Panc1 (cell line): ENCODE data around the gene ENOX2. TPM values are rescaled to one million over a fixed set of nuclear protein-coding genes. Genes with fewer than 3 reads are reported as not detected.

Experiments
- ATAC-seq: fragments of 200-7000 bp; cut with Tn5 transposase; 2 replicates; pipeline ENCODE4 v1.9.1; 2020; ENCODE audit warnings: mild to moderate bottlenecking, moderate library complexity
- BruUV-seq: library from RNA; stranded (reverse); fragments of 400-500 nt; replicated peaks from 2 replicates; lab custom pipeline; 2021; lab: Mats Ljungman, UMichigan
- CTCF ChIA-PET: fragments of 300-600 bp; sonication (Branson Sonifier 250); formaldehyde crosslinking; loops from one replicate; lab custom pipeline; 2022; ENCODE audit warnings: antibody characterized with exemption; lab: Charles Lee
- POLR2A ChIA-PET: fragments of 300-600 bp; sonication (Branson Sonifier 250); formaldehyde crosslinking; loops from one replicate; lab custom pipeline; 2022; ENCODE audit warnings: antibody characterized with exemption; lab: Charles Lee
- DNase-seq: peaks from one replicate; pipeline ENCODE4 v3.0.0-alpha.2; 2010; ENCODE audit warnings: low read depth, low spot score
- H3K27ac ChIP-seq: 2 replicates; pipeline ENCODE4 v1.5.1; 2011; ENCODE audit warnings: mild to moderate bottlenecking, low read length, inconsistent platforms
- H3K27me3 ChIP-seq: fragments of 200-500 bp; sonication (Bioruptor generic); 2 replicates; pipeline ENCODE4 v1.6.0; 2014; ENCODE audit warnings: low read length, inconsistent platforms; ENCODE audit not compliant: control insufficient read depth, insufficient read depth
- H3K36me3 ChIP-seq: fragments of 200-500 bp; sonication (Bioruptor generic); 2 replicates; pipeline ENCODE4 v1.5.1; 2014; ENCODE audit warnings: inconsistent platforms, mild to moderate bottlenecking, low read length, moderate library complexity; ENCODE audit not compliant: control insufficient read depth, insufficient read depth
- H3K4me1 ChIP-seq: 2 replicates; pipeline ENCODE4 v1.5.1; 2011; ENCODE audit warnings: inconsistent platforms, mild to moderate bottlenecking, low read length, moderate library complexity; ENCODE audit not compliant: control insufficient read depth, insufficient read depth
- H3K4me3 ChIP-seq, 2 experiments: 2 replicates each; pipeline ENCODE4 v1.5.1; 2011 to 2012; ENCODE audit warnings: low read depth in 2 of 2, low read length in 2 of 2, mild to moderate bottlenecking in 2 of 2, inconsistent platforms in 1 of 2, moderate library complexity in 1 of 2
- H3K9me3 ChIP-seq: fragments of 200-500 bp; sonication (Bioruptor generic); 2 replicates; pipeline ENCODE4 v1.5.1; 2014; ENCODE audit warnings: low read depth, mild to moderate bottlenecking, inconsistent platforms, low read length, moderate library complexity; ENCODE audit not compliant: control insufficient read depth, insufficient read depth
- CTCF ChIP-seq: fragments of 450-650 bp; IDR thresholded peaks from 2 replicates; pipeline ENCODE4 v1.5.1; 2017; ENCODE audit warnings: mild to moderate bottlenecking
- POLR2AphosphoS5 ChIP-seq: IDR thresholded peaks from 2 replicates; pipeline ENCODE4 v1.6.1; 2012; ENCODE audit warnings: mild to moderate bottlenecking, low read depth, low read length, moderate library complexity
- REST ChIP-seq, 2 experiments: IDR thresholded peaks; 2 replicates each; pipeline ENCODE4 v1.6.1; 2011 to 2012; ENCODE audit warnings: low read depth in 2 of 2, control low read depth in 1 of 2, low read length in 1 of 2, mild to moderate bottlenecking in 1 of 2, moderate library complexity in 1 of 2; ENCODE audit not compliant: insufficient read depth in 1 of 2
- SIN3A ChIP-seq: IDR thresholded peaks from 2 replicates; pipeline ENCODE4 v1.6.1; 2012; ENCODE audit warnings: low read depth, mild to moderate bottlenecking, low read length, moderate library complexity, borderline replicate concordance; ENCODE audit not compliant: insufficient read depth
- TCF7L2 ChIP-seq: IDR thresholded peaks from 2 replicates; pipeline ENCODE4 v1.6.1; 2011; ENCODE audit warnings: mild to moderate bottlenecking, low read depth, low read length, inconsistent platforms
- in situ Hi-C: cut with HindIII; loops from 2 replicates; pipeline ENCODE4 v1.10.0; 2016; ENCODE audit warnings: low sequenced_read_pairs, low pct_unique_long_range_greater_than_20kb
- intact Hi-C: fragments of 100-400 bp; cut with micrococcal nuclease; formaldehyde crosslinking; loops from one replicate; pipeline ENCODE4 v1.10.0; 2022; ENCODE audit not compliant: unreplicated experiment
- total RNA-seq: library from RNA; stranded (reverse); gene quantifications from one replicate; pipeline ENCODE4 v1.2.1, GENCODE V29; 2021; ENCODE audit not compliant: unreplicated experiment

The ENOX2 gene
- total RNA-seq, 1 experiment from 2014 or later = 12.4 TPM

GRCh38 chrX:130593911-130594310, 309.1 kb downstream of the ENOX2 start:
- Histone ChIP-seq H3K36me3 (no peaks in the 10 kb centered on the region), H3K4me3 (no peak overlapping the region), H3K9me3 (no peaks in the 10 kb centered on the region), H3K27ac (no peak overlapping the region), H3K4me1 (no peaks in the 10 kb centered on the region), H3K27me3 (peaks cover 2% of the 10 kb centered on the region; the same call in 1 of the 2 replicates)
- in situ Hi-C loops = no loop called here
- no TSS peak for BruUV-seq
- DNase-seq (no peak), ATAC-seq (no peak)
- POLR2A ChIA-PET = no interaction called here
- intact Hi-C loops = no loop called here
- CTCF ChIA-PET = no interaction called here
- TF ChIP-seq REST (IDR thresholded peaks at IDR 0.05; ENCODE audit: insufficient read depth in 1 of 2, low read depth in 2 of 2, low read length in 1 of 2) (no peak), TCF7L2 (no peak), POLR2AphosphoS5 (no peak), SIN3A (no peak), CTCF (no peak)

GRCh38 chrX:130592204-130592603, 310.8 kb downstream of the ENOX2 start:
- ATAC-seq (no peak), DNase-seq (no peak)
- Histone ChIP-seq H3K4me3 (no peak overlapping the region), H3K36me3 (no peaks in the 10 kb centered on the region), H3K27ac (no peak overlapping the region), H3K9me3 (no peaks in the 10 kb centered on the region), H3K4me1 (no peaks in the 10 kb centered on the region), H3K27me3 (no peaks in the 10 kb centered on the region)
- in situ Hi-C loops = no loop called here
- POLR2A ChIA-PET = no interaction called here
- CTCF ChIA-PET = no interaction called here
- intact Hi-C loops = no loop called here
- TF ChIP-seq SIN3A = no peak
- TF ChIP-seq CTCF = no peak
- TF ChIP-seq REST (IDR thresholded peaks at IDR 0.05; ENCODE audit: insufficient read depth in 1 of 2, low read depth in 2 of 2, low read length in 1 of 2) = no peak
- TF ChIP-seq POLR2AphosphoS5 = no peak
- BruUV-seq = no TSS peak
